ENCODE results near the gene ST8SIA4. TPM values are rescaled to one million over a fixed set of nuclear protein-coding genes. Genes with fewer than 3 reads are reported as not detected.

Gene ST8SIA4
- polyA plus RNA-seq, 4 donors: 6.5 to 8.4 (median 7.2) TPM

GRCh38 chr5:100872408-100873190 lies 30.5 kb downstream of the ST8SIA4 start:
- DNase-seq (ENCODE audit: low read depth in 4 of 4, low spot score in 3 of 4): no peak

GRCh38 chr5:100867039-100867562 lies 36.0 kb downstream of the ST8SIA4 start:
- no peak for DNase-seq (ENCODE audit: low read depth in 4 of 4, low spot score in 3 of 4)

DNA sequence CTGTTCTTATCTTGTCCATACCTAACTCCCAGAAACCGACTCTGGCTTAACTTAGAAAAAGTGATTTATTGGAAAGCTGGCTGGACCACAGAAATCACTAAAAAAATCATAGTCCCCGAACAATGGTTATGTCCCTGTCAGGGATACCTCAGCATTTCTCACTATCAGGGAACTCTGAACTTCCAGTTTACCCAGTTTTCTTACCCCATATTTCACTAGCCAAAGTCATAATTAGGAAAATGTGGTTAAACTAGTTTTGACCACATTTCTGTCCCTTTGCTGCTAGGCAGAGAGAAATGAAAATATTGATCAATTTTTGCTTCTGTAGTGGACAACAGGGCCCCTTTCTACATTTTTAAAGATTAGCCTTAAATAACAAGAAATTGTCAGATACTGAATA lies 38.2 kb downstream of the ST8SIA4 start:
- DNase-seq (ENCODE audit: low read depth in 4 of 4, low spot score in 3 of 4): no peak

GRCh38 chr5:100863739-100864138 lies 39.3 kb downstream of the ST8SIA4 start:
- no peak for DNase-seq (ENCODE audit: low read depth in 4 of 4, low spot score in 3 of 4)

DNA sequence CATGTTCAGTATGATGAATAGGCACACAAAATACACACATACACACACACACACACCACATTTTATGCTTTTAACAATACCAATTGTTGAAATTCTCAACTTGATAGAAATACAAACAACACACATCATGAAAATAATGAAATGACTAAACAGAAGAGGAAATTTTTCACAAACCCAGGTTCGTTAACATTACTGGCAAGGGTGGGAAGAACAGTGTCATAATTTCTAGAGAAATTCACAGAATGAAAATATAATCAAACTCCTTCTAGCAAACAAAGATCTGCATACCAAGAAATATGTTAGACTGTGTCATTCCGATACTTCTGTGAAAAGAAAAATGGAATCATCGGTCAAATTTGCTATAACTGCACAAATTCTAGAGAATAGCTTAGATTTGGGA lies 41.9 kb downstream of the ST8SIA4 start:
- DNase-seq (ENCODE audit: low read depth in 4 of 4, low spot score in 3 of 4): no peak

GRCh38 chr5:100860407-100860806 lies 42.7 kb downstream of the ST8SIA4 start:
- no peak for DNase-seq (ENCODE audit: low read depth in 4 of 4, low spot score in 3 of 4)

GRCh38 chr5:100858987-100859545 lies 44.0 kb downstream of the ST8SIA4 start:
- no peak for DNase-seq (ENCODE audit: low read depth in 4 of 4, low spot score in 3 of 4)

GRCh38 chr5:100856462-100856861 lies 46.6 kb downstream of the ST8SIA4 start:
- no peak for DNase-seq (ENCODE audit: low read depth in 4 of 4, low spot score in 3 of 4)

- DNase-seq (ENCODE audit: low read depth in 4 of 4, low spot score in 3 of 4): no peak
Observed at GRCh38 chr5:100855937-100856430, 47.1 kb downstream of the ST8SIA4 start.

- no peak for DNase-seq (ENCODE audit: low read depth in 4 of 4, low spot score in 3 of 4)
Observed at GRCh38 chr5:100855295-100855694, 47.8 kb downstream of the ST8SIA4 start.

GRCh38 chr5:100854591-100854990 lies 48.5 kb downstream of the ST8SIA4 start:
- no peak for DNase-seq (ENCODE audit: low read depth in 4 of 4, low spot score in 3 of 4)

DNA sequence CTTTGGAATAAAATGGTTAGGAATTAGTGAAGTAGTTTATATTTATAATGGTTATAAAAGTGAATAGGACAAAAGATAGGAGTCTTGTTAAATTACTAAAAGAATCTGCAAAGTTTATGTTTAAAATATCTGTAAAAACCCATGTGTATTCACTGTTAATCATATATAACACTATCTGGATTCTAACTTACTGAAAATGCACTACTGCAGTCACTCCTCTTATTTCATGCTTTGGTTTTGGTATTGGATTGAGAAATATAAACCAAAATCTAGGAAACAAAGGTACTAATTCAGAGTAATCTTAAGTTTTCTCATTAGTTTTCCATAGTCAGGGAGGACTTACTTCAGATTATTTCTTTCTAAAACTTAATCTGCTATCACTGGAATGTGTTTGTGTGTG lies 49.5 kb downstream of the ST8SIA4 start:
- no peak for DNase-seq (ENCODE audit: low read depth in 4 of 4, low spot score in 3 of 4)

GRCh38 chr5:100852988-100853449 lies 50.1 kb downstream of the ST8SIA4 start:
- no peak for DNase-seq (ENCODE audit: low read depth in 4 of 4, low spot score in 3 of 4)

DNA sequence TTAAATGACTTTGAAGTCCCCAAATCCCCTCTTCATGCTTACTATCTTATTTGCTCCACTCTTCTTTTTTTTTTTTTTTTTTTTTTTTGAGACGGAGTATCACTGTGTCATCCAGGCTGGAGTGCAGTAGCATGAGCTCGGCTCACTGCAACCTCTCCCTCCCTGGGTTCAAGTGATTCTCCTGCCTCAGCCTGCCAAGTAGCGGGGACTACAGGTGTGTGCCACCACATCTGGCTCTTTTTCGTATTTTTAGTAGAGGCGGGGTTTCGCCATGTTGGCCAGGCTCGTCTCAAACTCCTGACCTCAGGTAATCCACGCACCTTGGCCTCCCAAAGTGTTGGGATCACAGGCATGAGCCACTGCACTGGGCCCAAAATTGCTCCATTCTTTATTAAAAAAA lies 51.0 kb downstream of the ST8SIA4 start:
- DNase-seq (ENCODE audit: low read depth in 4 of 4, low spot score in 3 of 4): no peak

DNA sequence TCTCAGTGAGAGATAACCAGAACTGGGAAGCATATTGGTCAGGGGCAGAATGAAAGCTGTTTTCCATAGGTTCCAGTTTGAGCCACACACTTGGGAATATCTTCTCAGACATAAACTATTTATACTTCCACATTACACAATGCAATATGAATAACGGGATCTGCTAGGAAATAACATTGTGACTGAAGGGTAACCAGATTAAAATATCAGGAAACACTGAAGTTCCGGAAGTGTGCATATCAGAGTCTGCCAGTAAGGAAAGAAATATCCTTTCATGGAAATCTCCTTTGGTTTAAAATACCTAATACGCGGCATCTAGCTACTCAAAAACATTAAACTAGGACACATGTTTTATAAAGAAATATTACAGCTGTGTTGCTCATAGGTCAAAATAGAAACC lies 56.3 kb downstream of the ST8SIA4 start:
- no peak for DNase-seq (ENCODE audit: low read depth in 4 of 4, low spot score in 3 of 4)

- DNase-seq (ENCODE audit: low read depth in 4 of 4, low spot score in 3 of 4): no peak
Observed at GRCh38 chr5:100842080-100842479, 61.0 kb downstream of the ST8SIA4 start.

- DNase-seq (ENCODE audit: low read depth in 4 of 4, low spot score in 3 of 4): no peak
Observed at GRCh38 chr5:100841358-100842076, 61.6 kb downstream of the ST8SIA4 start.

DNA sequence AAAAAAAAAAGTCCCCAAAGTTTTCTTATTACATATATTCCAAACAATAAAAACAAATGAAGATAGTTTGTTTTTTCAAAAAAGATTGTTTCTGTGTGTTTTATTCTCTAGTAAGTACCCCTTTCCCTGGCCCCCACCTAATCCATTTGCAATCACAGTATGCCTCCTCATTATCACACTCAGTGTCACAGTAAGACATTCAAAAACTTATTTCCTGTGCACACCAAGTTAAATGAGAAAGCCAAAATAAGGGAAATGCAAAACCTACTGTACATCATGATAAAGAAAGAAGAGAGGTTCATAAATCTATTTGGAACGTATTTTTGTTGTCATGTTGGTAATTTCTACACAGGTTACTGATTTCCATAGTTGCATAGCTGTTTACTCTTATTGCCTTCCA lies 62.3 kb downstream of the ST8SIA4 start:
- DNase-seq (ENCODE audit: low read depth in 4 of 4, low spot score in 3 of 4): no peak

- no peak for DNase-seq (ENCODE audit: low read depth in 4 of 4, low spot score in 3 of 4)
Observed at GRCh38 chr5:100840370-100840769, 62.7 kb downstream of the ST8SIA4 start.

GRCh38 chr5:100838048-100838473 lies 65.0 kb downstream of the ST8SIA4 start:
- DNase-seq (ENCODE audit: low read depth in 4 of 4, low spot score in 3 of 4): no peak

DNA sequence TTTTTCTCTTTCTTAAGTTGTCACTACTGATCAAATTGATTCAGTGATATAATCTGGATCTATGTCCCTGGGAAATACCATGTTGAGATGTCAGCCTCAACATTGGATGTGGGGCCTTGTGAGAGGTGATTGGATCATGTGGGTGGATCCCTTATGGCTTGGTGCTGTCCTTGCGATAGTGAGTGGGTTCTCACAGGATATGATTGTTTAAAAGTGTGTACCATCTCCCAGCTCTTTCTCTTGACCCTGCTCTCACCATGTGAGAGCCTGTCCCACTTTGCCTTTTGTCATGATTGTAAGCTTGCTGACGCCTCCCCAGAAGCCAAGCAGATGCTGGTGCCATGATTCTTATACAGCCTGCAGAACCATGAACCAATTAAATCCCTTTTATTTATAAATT lies 68.6 kb downstream of the ST8SIA4 start:
- DNase-seq (ENCODE audit: low read depth in 4 of 4, low spot score in 3 of 4): no peak

Measured in left renal pelvis (tissue), 4 donors.